OCI-LY3 (cell line): ENCODE results near the gene SIGMAR1.

Experiments
- EZH2phosphoT487 ChIP-seq: fragments of 200-600 bp; shearing (Covaris generic); IDR thresholded peaks from 2 replicates; pipeline ENCODE4 v1.6.1; 2018; ENCODE audit warnings: antibody characterized with exemption, mixed run types, low read depth
- TF ChIP-seq, protein P1 (sequence below): fragments of 200-600, 300-600 bp; sonication (generic); IDR thresholded peaks from 2 replicates; pipeline ENCODE4 v1.5.1; 2014; ENCODE audit warnings: antibody characterized with exemption, low read length, low read depth

DNA sequence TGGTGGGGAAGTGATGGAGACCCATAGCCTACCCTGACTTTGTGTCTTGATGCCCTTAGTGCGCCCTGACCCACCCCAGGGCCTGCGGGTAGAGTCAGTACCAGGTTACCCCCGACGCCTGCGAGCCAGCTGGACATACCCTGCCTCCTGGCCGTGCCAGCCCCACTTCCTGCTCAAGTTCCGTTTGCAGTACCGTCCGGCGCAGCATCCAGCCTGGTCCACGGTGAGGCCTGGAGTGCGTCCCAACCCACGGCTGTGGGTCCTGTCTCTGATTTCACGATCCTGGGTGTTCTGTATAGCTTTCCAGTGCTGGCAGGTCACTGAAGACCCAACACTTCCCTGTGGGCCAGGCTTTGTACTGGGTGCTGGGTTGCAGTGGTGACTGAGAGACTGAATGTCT is 20.9 kb upstream of the SIGMAR1 start:
- TF ChIP-seq, protein P1, sequence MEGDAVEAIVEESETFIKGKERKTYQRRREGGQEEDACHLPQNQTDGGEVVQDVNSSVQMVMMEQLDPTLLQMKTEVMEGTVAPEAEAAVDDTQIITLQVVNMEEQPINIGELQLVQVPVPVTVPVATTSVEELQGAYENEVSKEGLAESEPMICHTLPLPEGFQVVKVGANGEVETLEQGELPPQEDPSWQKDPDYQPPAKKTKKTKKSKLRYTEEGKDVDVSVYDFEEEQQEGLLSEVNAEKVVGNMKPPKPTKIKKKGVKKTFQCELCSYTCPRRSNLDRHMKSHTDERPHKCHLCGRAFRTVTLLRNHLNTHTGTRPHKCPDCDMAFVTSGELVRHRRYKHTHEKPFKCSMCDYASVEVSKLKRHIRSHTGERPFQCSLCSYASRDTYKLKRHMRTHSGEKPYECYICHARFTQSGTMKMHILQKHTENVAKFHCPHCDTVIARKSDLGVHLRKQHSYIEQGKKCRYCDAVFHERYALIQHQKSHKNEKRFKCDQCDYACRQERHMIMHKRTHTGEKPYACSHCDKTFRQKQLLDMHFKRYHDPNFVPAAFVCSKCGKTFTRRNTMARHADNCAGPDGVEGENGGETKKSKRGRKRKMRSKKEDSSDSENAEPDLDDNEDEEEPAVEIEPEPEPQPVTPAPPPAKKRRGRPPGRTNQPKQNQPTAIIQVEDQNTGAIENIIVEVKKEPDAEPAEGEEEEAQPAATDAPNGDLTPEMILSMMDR = no peak
- TF ChIP-seq EZH2phosphoT487 = no peak
